Astrocyte of the hippocampus (primary cell): ENCODE measurements around the gene KIAA1217.
A peak's percentile ranks its signal among the peaks of the same experiment; 100 is the strongest.

Source experiments
- DNase-seq: peaks from one replicate; pipeline ENCODE4 v3.0.0; 2011; ENCODE audit warnings: low read depth, low spot score

KIAA1217 gene

DNA sequence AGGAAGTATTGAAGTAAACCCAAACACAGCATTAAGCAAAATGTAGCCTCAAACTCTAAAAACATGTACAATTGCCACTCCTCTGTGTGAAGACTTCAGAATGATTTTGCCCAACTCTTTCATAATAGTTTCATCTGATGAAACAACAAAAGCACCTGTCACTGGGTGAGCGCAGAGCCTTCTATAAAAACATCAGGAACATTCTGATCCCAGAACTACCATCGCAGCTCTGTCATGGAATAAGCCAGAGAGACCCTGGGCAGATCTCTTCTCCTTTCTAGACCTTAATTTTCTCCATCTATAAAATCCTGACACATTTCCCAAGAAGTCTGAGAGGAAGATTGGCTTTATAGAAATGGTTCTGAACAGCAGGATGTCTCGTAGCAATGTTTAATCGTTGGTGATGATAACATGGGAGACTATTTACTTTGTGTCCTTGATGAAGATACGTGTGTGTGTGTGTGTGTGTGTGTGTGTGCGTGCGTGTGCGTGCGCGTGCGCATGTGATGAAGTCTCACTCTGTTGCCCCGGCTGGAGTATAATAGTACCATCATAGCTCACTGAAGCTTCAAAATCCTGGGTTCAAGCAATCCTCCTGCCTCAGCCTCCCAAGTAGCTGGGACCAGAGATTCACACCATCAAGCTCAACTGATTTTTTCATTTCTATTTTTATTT is 198.0 kb downstream of the KIAA1217 start:
- DNase-seq, result no peak

DNA sequence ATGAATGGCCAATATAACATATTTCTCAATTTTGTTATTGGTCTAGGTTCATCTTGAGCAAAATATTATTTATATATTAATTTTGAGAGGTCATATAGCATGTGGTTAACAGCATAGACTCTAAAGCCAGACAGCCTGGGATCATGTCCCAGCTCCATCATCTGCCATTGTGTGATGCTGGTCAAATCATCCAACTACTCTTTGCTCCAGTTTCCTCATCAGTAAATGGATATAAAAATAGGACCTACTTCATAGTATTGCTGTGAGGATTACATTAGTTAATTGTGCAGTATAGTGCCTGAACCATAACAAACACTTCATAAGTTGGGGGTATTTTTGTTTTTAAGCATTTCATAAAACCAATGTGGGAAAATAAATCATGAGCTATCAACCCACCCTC is 199.0 kb downstream of the KIAA1217 start:
- DNase-seq, result no peak

DNA sequence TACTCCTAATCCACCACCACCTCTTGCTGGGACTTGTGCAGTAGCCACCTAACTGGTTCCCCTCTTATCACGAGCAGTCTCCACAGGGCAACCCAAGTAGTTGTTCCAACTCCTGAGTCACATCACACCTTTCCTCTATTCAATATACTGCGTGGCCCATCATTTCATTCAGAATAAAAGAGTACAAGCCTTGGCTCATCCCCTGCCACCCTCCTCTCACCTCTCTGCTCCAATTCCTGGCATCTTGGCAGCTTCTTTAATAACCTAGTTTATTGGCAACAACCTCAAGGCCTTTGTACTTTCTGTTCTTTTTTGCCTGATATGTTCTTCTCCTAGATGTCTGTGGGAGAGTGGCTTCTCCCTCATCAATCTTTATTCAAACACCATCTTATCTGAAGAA is 199.4 kb downstream of the KIAA1217 start:
- DNase-seq, result no peak

DNA sequence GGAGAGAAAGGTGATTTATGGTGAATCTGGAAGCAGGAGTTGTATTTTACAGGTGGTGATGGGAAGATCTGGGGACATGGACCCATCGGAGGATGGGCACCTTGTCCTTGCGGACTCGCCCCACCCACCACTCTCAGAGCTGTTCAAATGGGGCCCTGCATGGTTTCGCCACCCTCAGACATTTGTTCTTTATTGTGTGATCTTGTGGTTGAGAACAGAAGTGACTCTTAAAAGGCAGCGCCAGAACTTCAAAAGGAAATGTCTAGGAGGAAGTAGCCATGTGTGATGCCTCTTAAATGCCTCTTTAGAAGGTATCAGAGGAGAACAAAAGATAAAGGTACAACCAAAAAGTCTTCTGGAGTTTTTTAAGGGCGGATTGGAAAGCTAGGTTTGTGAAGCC is 205.7 kb downstream of the KIAA1217 start:
- DNase-seq, result no peak

DNA sequence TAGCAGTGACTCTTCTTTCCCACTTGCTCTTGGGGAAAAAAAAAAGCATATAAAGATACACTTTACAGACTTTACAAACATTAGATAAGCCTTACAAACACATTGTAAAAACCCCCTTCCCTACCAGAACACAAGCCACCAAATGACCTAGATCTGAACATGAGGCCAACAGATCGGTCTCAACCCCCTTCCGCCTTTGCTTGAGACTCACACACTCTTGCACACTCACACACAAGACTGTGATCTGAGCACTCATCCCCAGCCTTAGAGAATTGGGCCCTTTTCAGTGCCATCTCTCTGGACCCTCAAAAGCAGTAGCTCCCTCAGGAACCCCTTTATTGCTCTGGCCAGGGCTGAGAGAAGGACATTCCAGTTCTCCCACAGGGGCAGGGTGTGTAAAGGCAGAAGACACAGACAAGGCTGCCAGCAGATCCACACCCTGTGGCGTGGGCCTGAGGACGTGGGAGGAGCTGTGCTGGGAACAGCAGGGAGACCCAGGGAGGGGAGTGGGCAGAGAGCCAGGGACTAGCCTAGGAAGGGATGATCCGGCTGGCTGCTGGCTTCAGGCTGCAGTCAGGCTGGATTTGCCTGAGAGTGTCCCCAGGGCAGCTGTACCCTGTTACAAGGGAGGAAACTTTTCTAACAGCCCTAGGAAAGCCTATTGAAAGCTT is 206.7 kb downstream of the KIAA1217 start:
- peak; percentile 71 for DNase-seq

DNA sequence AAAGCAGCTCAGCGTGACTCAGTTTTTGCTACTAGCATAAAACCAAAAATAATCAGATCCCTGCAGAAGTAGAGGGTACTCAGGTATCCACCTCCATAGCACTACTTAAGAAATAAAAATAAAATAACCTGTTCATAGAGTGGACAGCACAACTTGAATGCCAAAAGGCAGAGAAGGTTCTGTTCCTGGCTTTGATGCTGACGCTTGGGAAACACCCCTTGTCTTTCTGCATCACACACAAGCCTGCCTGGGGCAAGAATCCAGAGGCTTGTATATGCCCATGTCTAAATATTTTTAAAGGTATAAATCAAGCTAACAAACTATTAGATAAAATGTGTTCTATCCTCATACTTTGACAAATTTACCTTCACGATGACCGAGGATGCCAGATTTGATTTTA is 207.3 kb downstream of the KIAA1217 start:
- no peak for DNase-seq

DNA sequence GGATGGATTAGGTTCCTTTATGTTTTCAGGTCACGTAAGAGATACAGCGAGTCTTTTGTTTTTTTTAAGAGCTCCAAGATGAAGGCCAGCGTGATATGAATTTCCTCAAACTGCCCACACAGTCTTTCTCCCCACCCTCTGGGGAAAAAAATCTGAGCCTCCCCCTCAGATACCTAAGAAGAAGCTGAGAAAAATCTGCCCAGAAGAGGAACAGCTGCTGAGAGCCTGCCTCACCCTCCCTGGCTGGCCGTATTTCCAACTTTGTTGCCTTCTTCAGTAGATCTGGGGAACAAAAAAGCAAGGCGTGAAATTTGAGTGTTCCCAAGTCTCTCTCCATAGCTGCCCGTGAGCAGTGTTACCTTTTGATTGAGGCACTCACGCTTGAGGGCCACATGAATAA is 208.1 kb downstream of the KIAA1217 start:
- DNase-seq, result no peak

DNA sequence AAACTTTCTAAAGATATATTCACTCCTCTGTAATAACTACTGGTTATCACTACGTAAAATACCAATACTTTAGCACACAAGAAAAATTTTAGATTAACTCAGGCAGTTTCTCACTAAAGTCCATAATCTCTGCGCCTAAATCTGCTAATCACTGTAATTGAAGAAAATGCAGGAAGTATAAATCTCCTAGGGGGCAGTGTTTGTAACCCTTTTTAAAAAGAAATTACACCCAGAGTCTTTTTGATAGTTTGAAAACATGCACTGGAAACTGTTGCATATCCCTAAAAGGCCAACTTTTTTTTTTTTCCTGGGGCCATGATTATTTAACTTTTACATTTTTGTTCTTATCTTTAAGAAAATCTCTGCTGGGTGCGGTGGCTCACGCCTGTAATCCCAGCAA is 209.6 kb downstream of the KIAA1217 start:
- DNase-seq, result no peak

DNA sequence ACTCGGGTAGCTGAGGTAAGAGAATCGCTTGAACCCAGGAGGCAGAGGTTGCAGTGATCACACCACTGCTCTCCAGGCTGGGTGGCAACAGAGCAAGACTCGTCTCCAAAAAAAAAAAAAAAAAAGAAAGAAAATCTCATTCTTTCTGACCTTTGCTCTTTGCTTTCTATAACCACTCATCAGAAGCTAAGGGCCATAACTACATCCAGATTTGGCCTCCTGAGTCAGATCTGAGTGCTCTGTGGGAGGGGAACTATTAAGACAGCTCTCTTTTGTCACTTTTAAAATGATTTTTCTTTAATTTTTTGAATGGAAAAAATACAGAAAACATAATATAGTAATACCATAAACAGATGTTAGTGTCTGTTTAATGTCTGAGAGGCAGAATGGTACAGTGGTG is 210.1 kb downstream of the KIAA1217 start:
- DNase-seq, result no peak

DNA sequence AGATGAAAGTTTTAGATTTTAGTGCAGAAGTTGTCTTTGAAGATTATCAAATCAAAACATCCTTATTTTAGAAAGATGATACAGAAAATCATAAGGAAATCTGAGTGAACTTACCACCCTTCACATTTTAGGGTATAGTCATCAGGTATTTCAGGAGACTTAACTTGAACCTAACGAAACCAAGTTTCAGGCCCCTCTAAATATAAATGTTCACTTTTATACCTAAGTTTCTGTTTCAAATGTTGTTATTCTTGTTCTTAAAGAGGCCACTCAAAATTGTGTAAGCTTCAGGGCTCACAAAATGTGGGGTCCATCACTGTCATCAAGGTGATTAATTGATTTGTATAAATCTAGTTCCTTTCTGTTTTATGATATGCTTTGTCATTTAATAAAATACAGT is 216.2 kb downstream of the KIAA1217 start:
- DNase-seq, result no peak

DNA sequence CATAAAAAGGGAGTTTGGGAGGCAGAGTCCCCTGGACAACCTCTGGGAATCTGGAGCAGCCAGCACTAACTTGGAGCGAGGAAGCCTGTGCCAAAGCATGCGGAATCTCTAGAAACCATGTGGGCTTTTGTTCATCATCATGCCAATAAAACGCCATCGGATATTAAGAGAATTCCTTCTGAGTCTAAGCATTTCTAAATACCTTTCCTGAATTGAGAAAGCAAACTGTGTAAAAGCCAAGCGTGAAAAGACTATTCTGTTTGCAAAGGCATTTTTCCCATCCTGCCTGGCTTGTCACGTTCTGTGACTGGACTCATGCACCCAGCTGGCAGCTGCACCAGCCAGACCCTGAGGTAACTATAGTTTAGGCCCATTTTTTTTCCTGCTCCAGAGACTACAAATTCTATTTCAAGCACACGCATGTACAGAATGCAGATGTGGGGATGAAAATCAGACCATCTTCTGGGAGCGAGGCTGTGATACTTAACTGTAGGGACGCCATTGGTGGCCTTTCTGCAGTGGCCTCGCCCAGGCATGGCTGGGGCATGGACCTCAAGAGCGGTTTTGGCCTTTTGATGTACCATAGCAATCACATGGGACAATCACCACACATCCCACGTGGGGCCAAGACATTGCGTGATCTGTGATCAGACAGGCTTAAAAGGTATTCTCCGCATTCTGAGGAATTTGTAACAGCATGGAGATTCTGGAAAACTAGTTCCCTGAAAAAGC is 218.9 kb downstream of the KIAA1217 start:
- peak; percentile 53 for DNase-seq

DNA sequence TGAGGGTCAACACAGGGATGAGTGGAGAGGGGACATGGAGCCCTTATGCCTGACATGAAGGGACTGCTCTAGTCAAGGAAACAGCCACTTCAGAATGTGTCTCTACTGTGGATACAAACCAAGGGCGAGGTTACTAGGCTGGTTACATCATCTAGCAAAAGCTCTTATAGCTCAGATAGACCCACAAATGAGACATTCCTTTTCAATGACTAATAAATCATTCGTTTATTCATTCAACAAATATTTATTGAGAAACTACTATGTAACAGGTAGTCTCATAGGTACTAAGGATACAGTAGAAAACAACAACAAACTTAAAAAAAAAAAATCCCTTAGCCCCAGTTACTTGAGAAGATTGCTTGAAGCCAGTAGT is 219.5 kb downstream of the KIAA1217 start:
- peak; percentile 66 for DNase-seq

DNA sequence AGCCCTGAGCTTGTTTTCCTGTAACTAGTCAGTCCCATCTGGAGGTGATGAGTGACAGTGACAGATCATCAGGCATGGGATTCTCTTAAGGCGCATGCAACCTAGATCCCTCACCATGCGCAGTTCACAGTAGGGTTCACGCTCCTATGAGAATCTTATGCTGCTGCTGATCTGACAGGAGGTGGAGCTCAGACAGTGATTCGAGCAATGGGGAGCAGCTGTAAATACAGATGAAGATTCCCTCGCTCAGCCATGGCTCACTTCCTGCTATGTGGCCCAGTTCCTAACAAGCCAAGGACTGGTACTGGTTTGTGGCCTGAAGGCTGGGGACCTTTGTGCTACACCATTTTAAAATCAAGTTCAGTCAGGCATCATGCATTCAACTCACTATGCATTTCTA is 221.7 kb downstream of the KIAA1217 start:
- no peak for DNase-seq

DNA sequence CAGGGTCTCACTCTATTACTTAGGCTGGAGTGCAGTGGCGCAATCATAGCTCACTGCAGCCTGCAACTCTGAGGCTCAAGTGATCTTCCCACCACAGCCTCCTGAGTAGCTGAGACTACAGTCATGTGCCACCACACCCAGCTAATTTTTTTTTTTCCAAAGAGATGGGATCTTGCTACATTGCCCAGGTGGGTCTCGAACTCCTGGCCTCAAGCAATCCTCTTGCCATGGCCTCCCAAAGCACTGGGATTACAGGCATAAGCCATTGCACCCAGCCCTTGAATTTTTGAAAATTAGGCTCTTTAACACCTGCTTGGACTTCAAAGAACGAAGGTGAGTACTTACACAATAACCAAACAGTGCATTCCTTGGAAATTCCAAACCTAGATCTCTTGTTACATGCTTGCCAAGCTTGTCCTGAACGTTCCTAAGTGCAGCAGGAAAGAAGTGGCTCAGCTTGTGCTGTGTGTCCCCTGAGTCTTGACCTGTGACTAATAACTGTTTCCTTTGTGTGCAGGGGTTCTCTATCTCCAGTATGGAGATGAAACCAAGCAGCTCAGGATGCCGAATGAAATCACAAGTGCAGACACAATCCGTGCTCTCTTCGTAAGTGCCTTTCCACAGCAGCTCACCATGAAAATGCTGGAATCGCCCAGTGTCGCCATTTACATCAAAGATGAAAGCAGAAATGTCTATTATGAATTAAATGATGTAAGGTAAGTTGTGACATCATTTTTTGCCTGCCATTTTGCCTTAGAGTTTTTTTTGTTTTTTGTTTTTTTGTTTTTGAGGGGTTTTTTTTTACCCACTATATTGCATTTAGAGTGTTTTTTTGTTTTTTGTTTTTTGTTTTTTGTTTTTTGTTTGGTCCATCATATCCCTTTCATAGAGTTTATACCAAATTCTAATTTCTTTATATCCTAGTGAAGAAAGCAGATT is 223.8 kb downstream of the KIAA1217 start:
- no peak for DNase-seq

DNA sequence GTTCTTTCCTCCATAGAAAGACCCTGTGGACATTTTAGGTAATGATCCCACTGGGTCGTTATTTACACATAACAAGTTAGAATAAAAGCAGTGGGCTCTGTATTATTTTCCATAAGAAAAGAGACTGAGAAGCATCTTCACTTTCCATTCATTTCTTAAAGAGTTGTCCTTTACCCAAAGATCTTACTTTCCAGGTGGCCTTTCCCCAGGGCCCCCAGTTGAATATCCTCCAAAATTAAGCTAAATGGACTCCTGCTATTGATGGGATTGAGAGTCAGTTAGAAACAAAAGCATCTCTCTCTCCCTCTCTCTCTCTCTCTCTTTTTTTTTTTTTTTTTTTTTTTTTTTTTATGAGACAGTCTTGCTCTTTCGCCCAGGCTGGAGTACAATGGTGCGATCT is 224.8 kb downstream of the KIAA1217 start:
- DNase-seq, result no peak

DNA sequence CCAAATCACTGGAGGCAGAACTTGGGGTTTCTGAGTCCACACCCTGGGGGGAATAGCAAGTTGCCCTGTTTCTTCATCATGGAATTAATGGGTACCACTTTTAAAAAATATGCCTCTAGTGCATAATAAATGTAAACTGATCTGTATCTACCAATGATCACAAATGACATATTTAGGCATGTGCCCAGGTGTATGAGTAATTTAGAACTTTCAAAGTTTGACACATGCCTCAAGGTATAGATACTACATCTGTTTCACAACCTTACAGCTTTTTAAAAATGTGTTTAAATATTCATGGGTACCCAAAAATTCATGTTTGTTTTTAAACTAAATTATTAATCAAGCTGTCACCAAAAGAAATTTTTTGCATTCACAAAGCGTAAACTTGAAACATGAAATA is 226.0 kb downstream of the KIAA1217 start:
- DNase-seq, result no peak

DNA sequence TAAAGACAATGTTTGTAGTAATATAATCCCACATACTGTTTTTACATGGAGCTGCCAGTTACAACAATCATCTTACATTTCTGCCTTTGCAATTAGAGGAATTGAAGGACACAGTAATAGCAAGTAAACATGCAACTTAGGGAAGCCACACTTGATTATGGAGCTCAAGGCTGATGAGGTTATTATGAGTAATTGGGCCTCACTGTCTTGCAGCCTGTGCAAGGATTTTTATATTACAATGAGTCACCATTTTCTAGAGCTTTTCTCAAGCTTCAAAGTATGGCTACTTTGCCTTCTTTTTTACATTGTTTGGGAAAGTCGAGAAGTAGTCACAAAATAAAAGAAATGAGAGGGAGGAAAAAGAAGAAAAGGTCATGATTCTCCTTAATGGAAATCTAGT is 226.4 kb downstream of the KIAA1217 start:
- DNase-seq, result peak; percentile 57

DNA sequence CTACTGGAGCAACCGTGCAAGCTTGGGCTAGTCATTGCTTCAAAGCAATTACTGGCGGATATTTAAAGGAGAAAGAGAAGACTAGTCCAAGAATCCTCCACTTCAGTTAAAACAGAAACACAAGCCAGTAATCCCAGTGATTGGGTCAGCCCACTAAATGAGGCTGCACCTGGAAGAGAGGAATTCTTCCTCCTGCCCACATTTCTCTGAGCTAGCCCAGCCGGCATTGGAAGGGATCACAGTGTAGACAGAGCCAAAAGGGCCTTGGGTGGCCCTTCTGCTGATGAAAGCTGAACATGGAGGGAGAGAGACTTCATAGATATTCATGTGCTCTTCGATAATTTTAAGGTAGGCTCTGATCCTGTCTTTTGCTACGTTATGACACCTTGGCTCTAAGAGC is 228.4 kb downstream of the KIAA1217 start:
- no peak for DNase-seq

DNA sequence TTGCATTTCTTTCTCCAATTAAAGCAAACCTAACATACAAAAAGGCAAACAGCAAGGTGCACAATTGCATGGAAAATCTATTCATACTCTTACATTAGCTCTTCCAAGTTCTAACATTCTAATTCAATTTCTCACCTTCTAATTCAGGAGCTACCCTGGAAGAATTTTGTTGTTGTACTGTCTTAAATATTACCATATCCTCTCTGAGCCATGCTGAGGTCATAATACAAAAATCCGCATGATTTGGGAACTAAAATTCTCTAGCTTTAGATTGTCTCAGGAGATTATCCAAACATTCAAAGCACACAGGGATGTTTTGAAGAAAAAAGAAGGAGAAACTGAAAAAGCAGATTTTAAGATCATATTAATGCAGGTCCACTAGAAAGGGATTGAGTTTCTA is 229.9 kb downstream of the KIAA1217 start:
- peak; percentile 47 for DNase-seq

DNA sequence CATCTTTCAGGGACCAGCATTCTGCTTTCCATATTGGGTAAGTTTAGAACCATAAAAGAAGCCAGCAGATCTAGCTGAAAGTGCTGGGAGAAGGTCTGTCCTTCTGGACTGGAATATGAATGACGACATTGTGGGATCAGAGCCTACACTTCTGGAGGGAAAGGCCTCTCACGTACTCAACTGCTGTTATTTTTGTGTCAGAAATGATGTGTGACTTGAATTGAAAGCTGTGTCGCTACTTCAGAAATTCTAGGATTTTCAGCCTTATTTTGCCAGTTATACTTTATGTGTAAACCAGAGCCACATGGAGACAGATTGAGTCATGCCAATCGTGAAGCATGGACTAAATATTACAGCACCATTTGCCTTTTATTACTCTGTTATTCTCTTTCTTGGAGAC is 231.0 kb downstream of the KIAA1217 start:
- DNase-seq, result no peak

DNA sequence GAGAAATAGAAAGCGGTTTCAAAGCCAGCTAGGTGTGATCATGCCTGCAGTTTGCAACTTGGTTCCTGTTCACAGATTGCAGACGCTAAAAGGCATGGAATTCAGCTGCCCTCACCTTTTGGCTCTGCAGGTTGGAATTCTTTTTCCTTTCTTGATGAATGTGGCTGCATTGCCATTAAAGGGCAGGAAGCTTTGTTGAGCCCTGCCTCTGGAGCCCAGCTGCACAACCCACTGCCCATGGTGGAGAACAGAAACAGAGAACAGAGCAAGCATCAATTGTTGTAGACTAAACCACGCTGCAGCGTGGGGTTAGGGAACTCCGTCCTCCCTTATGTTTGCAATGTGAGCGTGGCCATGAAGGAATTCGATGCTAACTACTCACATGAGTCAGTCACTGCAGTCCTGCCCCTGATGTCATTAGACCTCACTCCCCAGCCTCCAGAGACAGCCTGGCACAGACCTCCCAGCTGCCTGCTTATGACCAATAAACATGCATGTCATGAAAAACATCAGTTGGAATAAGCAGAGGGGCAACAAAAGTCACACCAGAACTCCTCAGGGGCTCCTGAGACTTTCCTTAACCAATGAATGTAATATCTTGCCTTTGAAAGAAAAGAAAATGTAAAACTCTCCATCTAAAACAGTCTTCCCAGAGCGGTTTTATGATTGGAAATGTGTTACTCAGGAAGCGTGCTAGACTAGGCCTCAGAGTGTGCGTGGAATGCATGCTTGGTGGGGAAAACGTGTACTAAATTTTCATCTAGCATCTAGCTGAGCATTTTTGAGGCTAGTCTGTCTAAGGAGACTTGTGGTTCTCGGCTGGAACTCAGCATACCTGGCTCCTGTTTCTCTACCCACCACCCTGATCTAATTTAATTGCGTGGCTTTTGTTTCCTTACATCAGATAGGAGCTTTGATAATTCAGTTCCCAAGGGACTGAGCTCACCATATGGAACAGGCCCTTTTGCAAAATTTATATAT is 232.2 kb downstream of the KIAA1217 start:
- DNase-seq, result peak; percentile 86
